Lower leg skin (tissue), 3 donors: ENCODE results near the gene GSTCD.

Experiments used
- CTCF ChIP-seq, 3 donors: fragments of 450-650 bp; IDR thresholded peaks; one replicate each; pipeline ENCODE4 v1.5.1; 2016; ENCODE audit warnings: antibody characterized with exemption in 3 of 3, mild to moderate bottlenecking in 3 of 3, moderate library complexity in 2 of 3
- POLR2A ChIP-seq, 2 donors: fragments of 450-650 bp; IDR thresholded peaks; one replicate each; pipeline ENCODE4 v1.6.1; 2016 to 2017; ENCODE audit warnings: antibody characterized with exemption in 2 of 2, mild to moderate bottlenecking in 1 of 2, moderate library complexity in 1 of 2

GRCh38 chr4:105683038-105683437 is 25.5 kb upstream of the GSTCD start:
- TF ChIP-seq CTCF (IDR thresholded peaks at IDR 0.05) (no peak), POLR2A (IDR thresholded peaks at IDR 0.05) (no peak)
